Bronchial epithelial cell (primary cell): Measurements from ENCODE around the gene MBOAT2. TPM values are rescaled to one million over a fixed set of nuclear protein-coding genes. Genes with fewer than 3 reads are reported as not detected.

Source experiments
- DNase-seq: peaks from one replicate; pipeline ENCODE4 v3.0.0-alpha.2; 2010; ENCODE audit warnings: low read depth
- FAIRE-seq: peaks from 2 replicates; lab custom pipeline; 2011; peaks lifted over from hg19 to GRCh38; lab: Jason Lieb, UNC
- H3K27me3 ChIP-seq: 2 replicates; pipeline ENCODE4 v1.5.1; 2011; ENCODE audit warnings: low read length; ENCODE audit not compliant: control insufficient read depth, insufficient read depth
- H3K36me3 ChIP-seq: 2 replicates; pipeline ENCODE4 v1.5.1; 2011; ENCODE audit warnings: low read length; ENCODE audit not compliant: control insufficient read depth, insufficient read depth
- H3K4me3 ChIP-seq: 2 replicates; pipeline ENCODE4 v1.5.1; 2011; ENCODE audit warnings: mild to moderate bottlenecking, low read depth, low read length, control low read depth
- CTCF ChIP-seq: IDR thresholded peaks from 2 replicates; pipeline ENCODE4 v1.5.1; 2011; ENCODE audit warnings: mild to moderate bottlenecking, moderate library complexity, low read length, control low read depth, inconsistent platforms; ENCODE audit not compliant: insufficient read depth, severe bottlenecking
- total RNA-seq: library from RNA; depleted of rRNA; stranded (reverse); fragments of >200 nt; gene quantifications from 2 replicates; pipeline ENCODE4 v1.2.1, GENCODE V29; 2014

The MBOAT2 gene
- total RNA-seq, 1 donor from 2014 or later: 145 TPM

GRCh38 chr2:8885449-8886201 lies 117.9 kb downstream of the MBOAT2 start:
- DNase-seq: peak; percentile 29
- Histone ChIP-seq H3K36me3 (peaks cover 13% of the 10 kb centered on the region), H3K4me3 (no peak overlapping the region), H3K27me3 (no peaks in the 10 kb centered on the region)
- TF ChIP-seq CTCF: no peak
- FAIRE-seq: no peak

- FAIRE-seq (no peak), DNase-seq (no peak)
- Histone ChIP-seq H3K36me3 (peaks cover 13% of the 10 kb centered on the region), H3K27me3 (no peaks in the 10 kb centered on the region), H3K4me3 (no peak overlapping the region)
- TF ChIP-seq CTCF: no peak
Observed at GRCh38 chr2:8884812-8885211, 118.7 kb downstream of the MBOAT2 start.

GRCh38 chr2:8882094-8882493 lies 121.4 kb downstream of the MBOAT2 start:
- Histone ChIP-seq H3K36me3 (peaks cover 14% of the 10 kb centered on the region), H3K27me3 (no peaks in the 10 kb centered on the region), H3K4me3 (no peak overlapping the region)
- peak; percentile 50 for DNase-seq
- TF ChIP-seq CTCF: peak; percentile 56
- FAIRE-seq: no peak

- FAIRE-seq (no peak), DNase-seq (no peak)
- no peak overlapping the region for H3K4me3 ChIP-seq
- no peaks in the 10 kb centered on the region for H3K27me3 ChIP-seq
- H3K36me3 ChIP-seq: peaks cover 23% of the 10 kb centered on the region
- no peak for TF ChIP-seq CTCF
Observed at GRCh38 chr2:8877894-8878293, 125.6 kb downstream of the MBOAT2 start.

- peaks cover 23% of the 10 kb centered on the region for H3K36me3 ChIP-seq
Observed at GRCh38 chr2:8877332-8877731, 126.2 kb downstream of the MBOAT2 start.

More at GRCh38 chr2:8877332-8877731, 126.2 kb downstream of the MBOAT2 start:
- no peak overlapping the region for H3K4me3 ChIP-seq
- TF ChIP-seq CTCF: no peak
- H3K27me3 ChIP-seq: no peaks in the 10 kb centered on the region
- no peak for DNase-seq
- FAIRE-seq: no peak
